Activated effector memory CD4-positive, alpha-beta T cell treated with anti-CD3 and anti-CD28 coated beads, Interleukin-2, amount 50 U/mL, for 16 hours (primary cell): Measurements from ENCODE around the gene PLA2G2C.

Experiments used
- DNase-seq: peaks from one replicate; pipeline ENCODE4 v3.0.0-alpha.2; 2020

PLA2G2C gene

DNA sequence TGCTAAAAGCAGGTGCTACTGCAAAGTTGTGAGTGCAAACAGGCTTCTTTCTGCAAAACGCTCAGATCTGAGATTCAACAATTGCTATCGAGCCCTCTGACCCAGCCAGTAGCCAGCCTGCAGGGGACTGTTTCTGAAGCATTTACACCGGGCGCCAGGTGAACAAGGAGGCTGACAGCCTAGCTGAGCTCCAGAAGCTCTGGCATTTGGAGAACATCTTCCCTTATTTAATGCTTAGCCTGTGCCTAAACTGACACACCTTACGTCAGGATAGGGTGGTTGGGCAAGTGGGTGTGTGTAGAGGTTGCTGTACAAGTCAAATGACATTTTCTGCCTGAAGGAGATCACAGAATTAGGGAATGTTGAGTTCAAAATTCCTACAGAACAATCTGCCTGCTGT, 15.8 kb upstream of the PLA2G2C start:
- peak; percentile 50 for DNase-seq

DNA sequence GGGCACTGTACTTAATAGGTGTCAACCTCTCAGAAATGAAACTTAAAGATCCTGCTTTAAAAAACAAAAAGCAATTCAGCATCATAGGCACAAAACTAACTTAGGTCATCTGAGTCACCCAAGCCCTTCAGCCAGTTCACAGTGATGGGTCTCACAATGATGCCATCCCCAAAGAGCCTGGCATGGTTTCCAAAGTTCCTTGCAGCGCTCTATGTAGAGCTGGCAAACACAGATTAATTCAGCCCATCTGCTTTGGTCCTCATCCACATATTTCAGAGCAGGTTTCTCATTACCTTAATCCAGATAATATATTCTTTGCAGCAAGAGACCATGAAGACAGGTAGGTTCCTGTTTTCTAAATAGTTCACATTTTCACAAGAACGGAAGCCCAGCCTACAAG, 14.6 kb upstream of the PLA2G2C start:
- DNase-seq = no peak

DNA sequence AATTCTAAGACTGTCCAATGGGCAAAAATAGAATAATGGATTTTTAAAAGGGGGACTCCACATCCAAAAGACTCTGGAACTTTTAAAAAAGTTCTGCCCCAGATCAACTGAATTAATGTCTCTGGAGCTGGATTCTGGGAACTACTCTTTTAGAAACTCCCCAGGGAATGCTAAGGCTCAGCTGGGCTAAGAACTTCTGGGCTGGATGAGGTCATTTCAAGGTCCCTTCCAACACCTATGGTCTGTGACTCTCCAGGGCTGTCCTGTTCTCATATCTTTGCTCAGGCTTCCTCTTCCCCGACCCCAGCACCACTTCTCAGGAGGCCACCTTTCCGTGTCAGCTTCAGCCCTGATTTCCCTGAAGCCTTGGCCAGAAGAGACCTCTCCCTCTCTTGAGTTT, 13.5 kb upstream of the PLA2G2C start:
- no peak for DNase-seq

DNA sequence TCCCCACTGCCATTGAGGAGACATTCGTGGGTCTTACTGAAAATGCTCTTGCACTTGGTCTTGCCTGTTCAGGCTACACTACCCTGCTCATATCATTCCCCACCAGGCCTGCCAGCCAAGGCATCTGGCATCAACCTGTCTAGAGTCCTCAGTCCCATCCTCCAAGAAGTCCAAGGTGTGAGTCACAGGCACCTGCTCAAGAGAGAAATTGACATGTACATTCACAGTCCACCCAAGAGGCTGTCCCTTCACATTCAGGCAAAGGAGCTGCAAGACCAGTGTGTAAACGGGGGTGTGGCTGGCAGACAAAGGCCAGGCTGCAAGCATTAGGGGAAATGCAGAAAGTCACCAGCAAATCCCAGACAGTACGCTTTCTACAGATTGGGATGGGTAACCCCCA, 13.1 kb upstream of the PLA2G2C start:
- no peak for DNase-seq

DNA sequence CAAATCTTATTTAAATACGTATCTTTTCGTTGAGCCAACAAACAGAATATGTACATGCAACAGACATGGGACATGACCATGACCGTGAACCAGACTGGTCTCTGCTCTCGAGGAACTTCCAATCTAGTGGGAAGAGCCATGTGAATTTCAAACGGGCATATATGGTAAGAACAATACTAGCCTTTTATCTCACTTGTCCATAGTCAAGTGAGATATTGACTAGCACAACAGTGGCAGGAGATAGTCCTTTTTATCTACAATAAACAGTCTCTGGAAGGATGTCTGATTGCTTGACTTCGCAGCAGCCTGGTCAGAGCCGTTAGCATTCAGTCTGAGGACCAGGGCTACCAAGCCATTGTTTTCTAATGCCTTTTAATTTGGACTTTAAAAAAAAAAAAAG, 12.6 kb upstream of the PLA2G2C start:
- DNase-seq = no peak

DNA sequence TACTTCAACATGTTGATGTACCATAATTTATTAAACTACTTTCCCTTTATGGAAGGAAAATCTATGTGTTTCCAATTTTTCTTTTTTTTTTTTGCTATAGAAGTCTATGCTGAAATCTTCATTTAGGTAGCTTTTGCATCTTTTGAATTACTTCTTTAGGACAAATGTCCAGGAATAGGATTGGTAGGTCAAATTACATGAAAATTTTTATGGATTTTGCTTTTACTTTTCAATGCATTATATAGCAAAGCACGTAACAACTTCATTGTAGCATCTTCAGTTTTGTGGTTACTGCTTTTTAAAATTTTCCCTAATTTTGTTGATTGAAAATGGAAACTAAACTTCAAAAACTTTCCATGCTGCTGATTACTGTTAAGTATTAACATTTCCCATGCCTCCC, 12.0 kb upstream of the PLA2G2C start:
- DNase-seq = no peak

DNA sequence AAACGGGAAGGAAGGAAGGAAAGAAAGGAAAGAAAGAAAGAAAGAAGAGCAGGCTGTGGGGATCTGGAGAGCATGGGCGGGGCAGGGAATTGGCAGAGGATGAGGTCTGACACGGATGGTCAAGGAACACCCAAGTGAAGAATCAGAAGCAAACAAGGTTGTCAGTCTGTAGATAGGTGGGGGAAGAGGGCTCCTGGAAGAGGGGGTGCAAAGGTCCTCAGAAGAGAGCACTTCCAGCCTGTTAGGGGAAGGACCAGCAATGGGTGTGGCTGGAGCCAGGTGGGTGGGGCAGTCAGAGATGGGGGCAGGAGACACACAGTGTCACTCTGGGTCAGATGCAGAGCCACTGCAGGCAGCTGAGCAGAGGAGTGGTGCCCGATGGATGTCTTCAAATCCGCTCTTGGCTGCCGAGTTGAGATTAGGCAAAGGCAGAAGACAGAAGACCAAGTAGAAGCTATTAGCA, 11.0 kb upstream of the PLA2G2C start:
- DNase-seq = no peak

DNA sequence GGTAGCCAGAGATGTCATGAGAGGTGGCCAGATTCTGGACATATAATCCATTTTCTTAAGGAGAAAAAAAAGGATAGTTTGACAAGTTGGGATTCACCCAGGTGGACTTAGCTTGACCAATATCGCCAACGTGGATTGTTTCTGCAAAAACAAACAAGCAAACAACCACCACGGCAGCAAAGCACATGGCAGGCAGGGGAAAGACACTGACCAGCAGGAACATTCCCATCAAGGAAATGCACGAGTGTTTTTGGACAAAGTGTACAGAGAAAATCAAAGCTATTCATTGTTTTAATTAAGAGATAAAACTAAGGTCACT, 9.1 kb upstream of the PLA2G2C start:
- DNase-seq = no peak

DNA sequence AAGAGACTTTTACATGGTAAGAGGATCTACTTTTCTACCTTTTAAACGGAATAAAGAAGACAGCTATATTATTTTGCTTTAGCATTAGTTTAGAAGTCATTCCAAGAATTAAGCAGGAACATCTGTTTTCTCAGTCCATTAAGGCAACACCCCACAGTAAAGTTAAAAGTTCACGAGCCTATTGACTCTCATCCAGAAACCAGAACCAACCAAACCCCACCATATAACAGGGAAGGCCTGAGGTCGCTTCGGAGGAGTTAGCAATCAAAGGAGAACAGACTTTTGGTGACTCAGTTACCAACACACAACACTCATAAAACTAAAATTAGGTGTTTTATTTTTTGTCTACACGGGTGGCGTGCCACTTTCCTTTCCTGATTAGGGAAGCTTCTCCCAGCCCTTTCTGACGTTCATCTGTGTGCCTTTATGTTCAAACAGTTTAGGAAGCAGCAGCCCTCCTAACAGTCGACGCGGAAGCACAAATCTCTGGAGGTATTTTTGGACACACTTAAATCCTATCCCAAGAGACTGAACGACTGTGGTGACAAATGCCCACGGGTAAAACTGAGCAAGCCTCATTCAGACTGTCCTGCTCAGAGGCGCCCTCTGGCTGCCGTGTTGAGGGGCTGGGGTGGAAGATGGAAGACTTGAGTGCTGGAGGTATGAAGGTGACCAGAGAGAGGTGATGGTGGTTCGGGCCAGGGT, 8.6 kb upstream of the PLA2G2C start:
- DNase-seq = peak; percentile 90

DNA sequence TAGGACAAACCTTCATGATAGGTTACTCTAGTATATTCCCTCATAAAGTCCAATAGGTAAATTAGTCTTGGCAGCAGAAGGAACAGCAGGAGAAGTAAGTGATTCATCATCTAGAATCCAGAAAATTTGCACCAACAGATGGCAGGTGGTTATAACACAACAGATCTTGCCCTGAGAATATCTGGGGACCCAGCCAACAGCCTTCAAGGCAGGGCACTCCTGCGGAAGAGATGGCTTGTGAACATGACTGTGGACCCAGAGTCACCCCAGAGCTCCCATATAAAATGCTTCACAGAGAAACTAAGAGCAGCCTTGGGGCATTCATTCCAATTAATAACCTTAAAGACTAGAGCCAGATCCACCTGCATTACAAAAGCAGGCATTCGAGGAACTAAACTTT, 7.9 kb upstream of the PLA2G2C start:
- no peak for DNase-seq

DNA sequence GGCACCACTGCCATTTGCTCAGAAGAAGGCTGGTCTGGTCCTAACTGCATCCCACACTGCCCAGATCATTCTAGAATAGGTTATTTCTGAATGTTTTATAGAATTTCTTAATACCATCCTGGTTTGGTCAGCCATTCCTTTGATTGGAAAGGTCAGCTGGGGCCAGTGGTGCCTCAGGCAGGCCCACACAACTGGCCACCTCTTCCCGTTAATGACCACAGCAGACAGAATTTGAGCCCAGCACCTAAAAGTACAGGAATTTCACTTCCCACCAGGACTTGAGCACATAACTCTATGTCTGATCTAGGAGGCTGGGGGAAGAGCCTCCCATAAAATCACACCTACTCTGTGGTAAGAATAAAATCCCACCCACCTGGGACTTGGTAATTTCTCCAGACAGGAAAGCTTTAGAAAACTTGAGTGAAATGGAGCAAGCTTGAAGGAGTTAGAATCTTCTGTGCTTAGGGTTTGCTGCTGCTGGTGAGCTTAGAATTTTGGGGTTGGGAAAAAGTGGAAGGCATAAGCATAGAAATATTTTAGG, 6.6 kb upstream of the PLA2G2C start:
- no peak for DNase-seq

DNA sequence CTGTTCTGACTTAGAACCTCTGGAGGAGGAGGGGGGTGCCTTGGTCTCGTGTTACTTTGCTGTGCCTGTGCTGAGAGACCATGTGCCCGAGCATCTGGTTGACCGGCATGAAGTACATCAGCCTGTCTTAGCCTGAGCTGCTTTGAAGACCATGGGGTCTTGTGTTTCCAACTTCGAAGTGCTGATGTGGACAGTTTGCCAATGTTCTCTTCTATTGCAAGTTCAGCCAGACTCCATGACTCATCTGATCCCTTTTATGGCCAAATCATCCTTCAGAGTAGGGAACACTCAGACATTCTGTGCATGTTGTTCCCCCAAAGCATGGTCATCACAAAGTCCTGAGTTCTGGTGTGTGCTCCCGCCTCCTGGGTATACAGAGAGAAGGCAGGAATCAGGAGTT, 6.0 kb upstream of the PLA2G2C start:
- no peak for DNase-seq

DNA sequence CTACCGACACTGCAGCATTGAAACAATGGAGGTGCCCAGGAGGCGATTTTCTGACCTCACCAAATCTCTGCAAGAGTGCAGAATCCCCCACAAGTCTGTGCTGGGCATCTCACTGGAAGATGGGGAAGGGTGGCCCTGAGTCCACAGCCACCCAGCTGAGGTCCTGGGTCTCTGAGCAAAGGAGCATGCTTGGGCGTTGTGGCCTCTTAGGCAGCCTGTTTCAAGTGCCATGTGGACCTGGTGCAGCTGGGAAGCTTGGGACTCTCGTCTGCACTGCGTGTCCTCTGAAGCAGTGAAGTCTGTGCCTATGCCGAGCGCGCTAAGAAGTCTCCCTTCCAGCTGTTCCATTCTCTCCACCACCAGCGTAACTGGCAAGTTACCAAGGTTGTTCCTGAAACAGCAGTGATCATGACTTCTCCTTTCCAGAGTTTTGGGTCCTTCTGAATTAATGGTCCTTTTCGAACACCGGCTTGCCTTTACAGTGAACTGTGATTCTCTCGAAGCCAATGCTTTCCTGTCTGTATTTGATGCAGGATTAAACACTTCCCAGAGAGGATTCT, 5.0 kb upstream of the PLA2G2C start:
- no peak for DNase-seq

DNA sequence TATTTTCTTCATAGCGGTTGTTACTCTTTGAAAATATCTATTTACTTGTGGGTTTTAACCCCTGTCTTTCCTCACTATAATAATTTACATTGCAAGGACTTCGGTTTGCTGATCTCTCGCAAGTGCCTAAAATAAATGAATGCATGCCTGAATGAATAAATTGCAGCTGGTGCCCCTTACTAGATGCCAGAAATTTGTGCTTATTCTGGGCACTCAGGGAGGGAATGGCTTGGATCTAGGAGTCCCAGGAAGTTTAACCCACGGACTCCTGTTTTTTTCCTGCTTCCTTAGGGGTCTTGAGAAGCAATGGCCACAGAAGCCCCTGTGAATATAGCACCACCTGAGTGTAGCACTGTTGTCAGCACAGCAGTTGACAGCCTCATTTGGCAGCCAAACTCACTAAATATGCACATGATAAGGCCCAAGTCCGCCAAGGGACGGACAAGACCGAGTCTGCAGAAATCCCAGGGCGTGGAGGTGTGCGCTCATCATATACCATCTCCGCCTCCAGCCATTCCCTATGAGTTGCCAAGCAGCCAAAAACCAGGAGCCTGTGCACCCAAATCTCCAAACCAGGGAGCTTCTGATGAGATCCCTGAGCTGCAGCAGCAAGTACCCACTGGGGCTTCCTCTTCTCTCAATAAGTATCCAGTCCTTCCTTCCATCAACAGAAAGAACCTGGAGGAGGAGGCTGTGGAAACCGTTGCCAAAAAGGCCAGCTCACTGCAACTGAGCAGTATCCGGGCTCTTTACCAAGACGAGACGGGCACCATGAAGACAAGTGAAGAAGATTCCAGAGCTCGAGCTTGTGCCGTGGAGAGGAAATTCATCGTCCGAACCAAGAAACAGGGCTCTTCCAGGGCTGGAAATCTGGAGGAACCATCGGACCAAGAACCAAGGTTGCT, 4.2 kb upstream of the PLA2G2C start:
- DNase-seq = no peak

DNA sequence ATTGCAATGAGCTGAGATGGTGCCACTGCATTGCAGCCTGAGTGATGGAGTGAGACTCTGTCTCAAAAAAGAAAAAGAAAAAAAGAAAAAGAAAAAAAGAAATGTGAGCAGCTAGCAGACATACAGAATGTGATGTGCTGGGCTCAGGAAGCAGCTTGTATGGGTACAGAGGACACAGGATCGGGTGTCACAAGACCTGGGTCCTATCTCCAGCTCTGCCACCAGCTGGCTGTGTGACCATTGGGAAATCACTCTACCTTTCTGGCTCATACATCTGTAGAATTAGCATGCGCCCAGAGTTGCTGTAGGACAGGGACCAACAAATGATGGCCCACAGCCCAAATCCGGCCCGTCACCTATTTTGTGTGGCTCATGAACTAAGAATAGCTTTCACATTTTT, 3.3 kb upstream of the PLA2G2C start:
- no peak for DNase-seq

DNA sequence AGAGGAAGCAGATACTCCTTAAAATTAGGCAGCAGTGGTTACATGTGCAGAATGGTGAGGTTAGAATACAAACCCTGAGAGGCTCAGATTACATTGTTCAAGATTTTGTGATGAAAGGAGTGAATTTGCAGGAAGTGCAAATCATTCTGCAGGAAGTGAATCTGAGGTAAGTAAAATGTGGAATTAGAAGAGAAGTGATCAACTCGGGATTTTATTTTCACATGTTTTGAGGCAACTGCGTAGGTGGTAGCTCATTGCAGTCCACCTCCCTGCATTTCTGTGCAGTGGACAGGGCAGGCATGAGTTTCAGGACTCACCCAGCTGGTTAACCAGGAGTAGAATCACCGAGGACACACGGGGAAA, 2.1 kb upstream of the PLA2G2C start:
- no peak for DNase-seq

DNA sequence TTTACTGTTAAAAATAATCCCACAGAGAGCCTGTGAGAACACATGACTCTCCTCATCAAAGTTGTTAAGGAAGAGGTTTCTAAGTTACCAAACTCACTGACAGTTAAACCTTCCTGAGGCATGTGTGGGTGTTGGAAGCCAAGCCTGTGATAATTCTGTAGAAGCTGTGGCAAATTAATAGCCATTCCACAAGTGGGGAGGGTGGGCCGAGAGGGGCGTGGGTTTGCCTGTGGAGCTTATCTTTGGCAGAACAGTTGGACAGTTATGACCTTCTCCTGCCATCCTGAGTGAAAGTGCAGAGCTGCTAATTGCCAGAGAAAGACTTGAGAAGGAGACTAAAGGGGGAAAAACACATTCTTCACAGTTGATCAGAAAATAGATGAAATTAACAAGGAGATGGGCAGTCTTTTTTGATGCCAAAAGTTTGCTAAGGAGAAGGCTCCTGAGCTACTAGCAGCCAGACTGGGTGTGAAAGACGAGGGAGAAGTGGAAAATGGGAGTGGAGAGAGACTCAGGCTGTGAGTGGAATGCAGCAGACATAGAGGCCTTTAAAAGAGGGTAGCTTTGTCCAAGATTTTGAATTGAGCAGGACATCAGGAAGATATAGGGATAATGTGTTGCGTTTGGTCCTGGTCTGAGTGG, 1.6 kb upstream of the PLA2G2C start:
- no peak for DNase-seq

DNA sequence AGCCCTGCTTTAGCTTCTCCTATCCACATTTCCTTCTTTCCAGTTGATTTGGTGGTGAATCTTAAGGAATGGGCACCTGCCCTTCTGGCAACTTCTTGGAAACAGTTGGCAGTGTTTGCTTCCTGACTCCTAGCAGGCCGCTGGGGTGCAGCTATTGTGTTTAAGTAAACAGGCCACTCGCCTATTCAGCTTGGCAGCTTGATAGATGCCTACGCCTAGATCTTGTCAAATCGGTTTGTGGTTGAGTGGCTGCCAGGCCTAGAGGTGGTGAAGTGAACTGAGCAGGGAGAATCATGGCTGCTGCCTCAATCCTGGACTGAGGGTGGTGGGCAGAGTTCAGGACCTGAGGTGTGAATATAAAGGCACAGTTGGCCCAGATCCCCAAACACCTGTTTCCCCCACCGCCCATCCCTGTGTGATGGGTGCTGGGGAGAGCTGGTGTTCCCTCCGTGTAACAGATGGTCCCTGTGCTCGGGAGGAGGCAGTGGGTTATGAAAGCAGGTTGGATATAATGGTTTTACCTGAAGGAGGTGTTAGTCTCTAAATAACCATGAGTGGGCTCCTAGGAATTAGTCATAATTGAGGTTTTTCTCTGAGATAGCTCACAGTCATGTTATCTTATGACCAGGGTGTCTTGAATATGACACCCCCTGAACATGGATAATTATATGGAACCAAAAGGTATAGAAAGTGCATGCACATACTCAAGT, 940 bp upstream of the PLA2G2C start:
- peak; percentile 70 for DNase-seq

DNA sequence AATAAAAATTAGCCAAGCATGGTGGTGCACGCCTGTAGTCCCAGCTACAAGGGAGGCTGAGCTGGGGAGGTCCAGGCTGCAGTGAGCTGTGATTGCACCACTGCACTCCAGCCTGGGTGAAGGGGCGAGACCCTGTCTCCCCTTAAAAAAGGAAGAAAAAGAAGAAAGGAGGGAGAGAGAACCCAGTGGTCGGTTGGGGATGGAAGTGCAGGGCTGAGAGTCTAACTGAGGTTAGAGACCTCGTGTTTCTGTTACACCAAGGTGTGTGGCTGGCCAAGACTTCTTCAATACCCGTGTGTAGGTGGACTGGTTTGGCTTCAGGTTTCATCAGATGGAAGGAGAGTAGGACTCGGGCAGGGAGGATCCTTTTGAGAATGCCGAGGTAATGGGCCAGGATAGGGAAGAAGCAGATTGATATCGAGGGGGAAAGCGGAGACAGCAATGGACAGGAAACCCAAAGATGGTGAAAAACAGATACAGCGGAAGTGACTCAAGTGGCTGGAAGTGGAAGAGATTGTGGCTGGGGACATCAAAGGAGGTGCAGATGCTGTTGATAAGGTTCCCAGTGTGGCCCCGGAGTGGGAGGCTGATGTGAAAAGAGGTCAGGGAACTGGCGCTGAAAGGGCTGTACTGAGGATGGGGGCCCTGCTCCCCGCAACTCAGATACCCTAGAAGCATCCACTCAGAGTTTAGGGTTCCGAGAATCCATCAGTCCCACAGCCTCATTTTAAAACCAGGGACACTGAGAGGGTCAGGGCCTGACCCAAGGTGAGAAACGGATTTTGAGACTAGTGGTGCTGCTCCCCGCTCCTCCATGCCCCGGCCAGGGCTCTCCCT, 1.1 kb downstream of the PLA2G2C start:
- peak; percentile 85 for DNase-seq

DNA sequence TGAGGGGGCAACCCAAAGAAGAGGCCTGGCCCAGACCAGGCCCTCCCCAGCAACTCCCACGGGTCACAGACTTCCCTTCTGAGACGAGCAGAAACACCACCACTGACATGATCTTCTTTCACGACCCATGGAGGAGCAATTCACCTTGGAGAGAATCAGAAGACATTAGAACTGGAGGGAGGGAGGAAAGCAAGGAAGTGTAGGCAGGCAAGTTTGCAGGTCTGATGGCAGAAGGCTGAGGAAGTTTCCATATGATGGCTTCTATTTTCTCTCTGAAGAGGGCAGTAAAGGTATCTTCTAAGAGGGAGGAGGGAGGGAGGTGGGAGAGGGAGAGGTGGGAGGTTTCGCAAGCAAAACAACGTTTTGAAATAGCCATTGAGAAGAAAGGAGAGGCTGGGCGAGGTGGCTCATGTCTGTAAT, 1.8 kb downstream of the PLA2G2C start:
- DNase-seq = no peak

DNA sequence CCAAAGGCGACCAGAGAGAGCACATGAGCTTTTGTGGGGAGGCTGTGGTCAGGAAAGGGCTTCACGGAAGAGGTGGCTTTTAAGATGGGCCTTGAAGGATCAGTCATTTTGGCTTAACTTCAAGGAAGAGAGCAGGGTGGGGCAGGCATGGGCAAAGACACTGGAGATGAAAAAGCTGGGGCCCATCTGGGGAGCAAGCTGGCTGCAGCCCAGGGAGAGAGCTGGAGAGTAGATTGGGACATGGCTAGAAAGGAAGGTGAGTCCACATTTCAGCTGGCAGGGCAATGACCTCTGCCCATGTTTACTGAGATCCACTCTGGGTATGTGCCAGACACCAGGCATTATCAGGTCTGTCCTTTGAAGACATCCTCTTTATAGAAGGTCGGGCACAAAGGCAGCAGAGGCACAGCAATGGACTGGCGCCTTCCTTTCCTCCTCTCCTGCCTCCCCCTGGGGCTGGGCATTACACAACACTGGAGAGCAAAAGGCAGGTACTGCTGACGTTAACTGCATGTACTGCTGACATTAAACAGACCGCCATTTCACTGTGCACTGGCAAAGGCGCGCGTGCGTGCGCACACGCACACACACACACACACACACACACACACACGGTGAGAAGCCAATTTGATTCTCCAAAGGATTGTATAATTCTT, 2.6 kb downstream of the PLA2G2C start:
- DNase-seq = no peak
